Stomach smooth muscle (tissue), 2 donors: Measurements from ENCODE around the gene NKPD1.

Experiments used
- H3K27ac ChIP-seq: one replicate; pipeline ENCODE4 v1.7.0; 2013; ENCODE audit warnings: mild to moderate bottlenecking, low read length, inconsistent platforms
- H3K27me3 ChIP-seq, 2 donors: one replicate each; pipeline ENCODE4 v1.7.0; 2013; ENCODE audit warnings: low read length in 2 of 2; ENCODE audit not compliant: insufficient read depth in 2 of 2, control insufficient read depth in 1 of 2
- H3K36me3 ChIP-seq, 2 donors: one replicate each; pipeline ENCODE4 v1.7.0; 2013; ENCODE audit warnings: low read length in 2 of 2; ENCODE audit not compliant: control insufficient read depth in 2 of 2, insufficient read depth in 2 of 2
- H3K4me1 ChIP-seq: one replicate; pipeline ENCODE4 v1.7.0; 2013; ENCODE audit warnings: low read length; ENCODE audit not compliant: control insufficient read depth, insufficient read depth
- H3K4me3 ChIP-seq, 2 donors: one replicate each; pipeline ENCODE4 v1.7.0; 2013; ENCODE audit warnings: low read length in 2 of 2
- H3K9ac ChIP-seq, 2 donors: one replicate each; pipeline ENCODE4 v1.7.0; 2013; ENCODE audit warnings: low read length in 2 of 2, mild to moderate bottlenecking in 1 of 2
- H3K9me3 ChIP-seq, 2 donors: one replicate each; pipeline ENCODE4 v1.7.0; 2013; ENCODE audit warnings: low read length in 2 of 2; ENCODE audit not compliant: control insufficient read depth in 2 of 2
- donor health status: healthy.
- donor health status: Pancreatic carcinoma.

Gene NKPD1

GRCh38 chr19:45163156-45163555 is 2.4 kb upstream of the NKPD1 start:
- Histone ChIP-seq H3K36me3 (no peaks in the 10 kb centered on the region), H3K4me3 (no peak overlapping the region), H3K4me1 (peaks cover 3% of the 10 kb centered on the region), H3K27ac (no peak overlapping the region), H3K27me3 (peaks cover 26% of the 10 kb centered on the region in 2 donors), H3K9me3 (no peaks in the 10 kb centered on the region), H3K9ac (no peak overlapping the region)

DNA sequence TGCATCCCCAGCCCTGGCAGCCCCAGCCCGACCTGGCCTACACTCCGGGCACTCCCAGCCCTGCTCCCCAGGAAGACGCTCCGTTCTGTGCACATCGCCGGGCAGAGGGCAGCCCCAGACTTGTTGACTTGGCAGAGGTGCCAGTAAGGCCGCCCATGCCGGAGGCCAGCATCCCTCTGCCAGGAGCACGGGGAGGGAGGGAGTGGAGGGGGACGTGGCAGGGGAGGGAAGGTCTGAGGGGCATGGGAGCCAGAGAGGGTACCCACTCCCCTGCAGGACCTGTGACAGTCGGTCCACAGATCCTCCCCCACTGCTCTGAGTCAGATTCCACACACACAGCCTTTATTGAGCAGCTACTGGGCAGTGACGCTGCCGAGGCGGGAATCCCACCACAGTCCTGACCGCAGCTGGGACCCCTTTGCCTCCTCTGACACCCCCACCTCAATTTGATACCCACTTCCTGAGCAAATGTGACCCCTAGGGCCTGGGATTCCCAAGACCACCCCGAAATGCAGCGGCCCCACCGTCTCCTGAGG is 1.9 kb upstream of the NKPD1 start:
- no peaks in the 10 kb centered on the region for H3K9me3 ChIP-seq
- H3K4me1 ChIP-seq: peaks cover 3% of the 10 kb centered on the region
- H3K36me3 ChIP-seq: no peaks in the 10 kb centered on the region
- peaks cover 28 to 30% of the 10 kb centered on the region in 2 donors for H3K27me3 ChIP-seq
- no peak overlapping the region for H3K4me3 ChIP-seq
- no peak overlapping the region for H3K9ac ChIP-seq
- H3K27ac ChIP-seq: no peak overlapping the region

GRCh38 chr19:45161738-45162607 is 1.2 kb upstream of the NKPD1 start:
- no peak overlapping the region for H3K27ac ChIP-seq
- no peaks in the 10 kb centered on the region for H3K9me3 ChIP-seq
- peaks cover 28 to 30% of the 10 kb centered on the region in 2 donors for H3K27me3 ChIP-seq

GRCh38 chr19:45159971-45160324 is 834 bp downstream of the NKPD1 start:
- Histone ChIP-seq H3K4me1 (peaks cover 3% of the 10 kb centered on the region), H3K36me3 (no peaks in the 10 kb centered on the region), H3K27ac (no peak overlapping the region), H3K9ac (no peak overlapping the region), H3K4me3 (no peak overlapping the region), H3K27me3 (peaks cover 31 to 35% of the 10 kb centered on the region in 2 donors), H3K9me3 (no peaks in the 10 kb centered on the region)

More at GRCh38 chr19:45161738-45162607, 1.2 kb upstream of the NKPD1 start:
- Histone ChIP-seq H3K4me1 (peaks cover 3% of the 10 kb centered on the region), H3K9ac (no peak overlapping the region), H3K36me3 (no peaks in the 10 kb centered on the region), H3K4me3 (no peak overlapping the region)

DNA sequence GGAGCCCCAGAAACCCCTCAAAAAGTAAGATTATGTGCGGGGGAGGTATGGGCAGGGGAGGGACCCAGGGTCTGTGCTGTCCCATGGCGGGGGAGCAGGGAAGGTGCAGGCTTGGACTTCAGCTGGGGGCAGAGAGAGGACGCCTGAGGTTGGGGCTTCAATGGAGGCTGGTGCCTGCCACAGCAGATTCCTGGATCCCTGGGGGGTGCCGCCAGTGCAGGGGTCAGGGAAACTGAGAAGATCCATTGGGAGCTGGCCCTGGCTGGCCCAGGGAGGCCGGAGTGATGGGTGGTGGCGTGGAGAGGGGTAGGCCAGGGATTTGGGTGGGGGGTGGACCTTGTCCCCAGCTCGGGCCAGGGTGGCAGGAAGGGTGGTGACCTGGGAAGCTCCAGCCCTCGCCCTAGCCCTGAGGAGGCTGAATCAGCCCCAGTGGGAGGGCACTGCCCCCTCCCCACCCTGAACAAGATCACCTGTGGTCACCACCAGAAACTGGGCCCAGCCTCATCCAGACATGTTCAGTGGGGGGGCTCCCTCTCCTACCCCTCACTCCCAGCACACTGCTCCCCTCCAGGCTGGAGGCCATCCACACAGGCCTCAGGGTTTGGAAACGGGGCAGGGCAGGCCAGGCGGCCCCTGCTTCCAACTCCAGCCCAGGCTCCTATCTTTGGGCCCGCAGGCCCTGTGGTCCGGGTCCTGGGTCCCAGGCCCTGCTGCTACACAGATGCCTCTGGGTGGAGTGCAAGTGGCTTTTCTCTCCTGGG is 1.4 kb downstream of the NKPD1 start:
- peaks cover 2% of the 10 kb centered on the region for H3K4me1 ChIP-seq
- H3K9me3 ChIP-seq: no peaks in the 10 kb centered on the region
- H3K27ac ChIP-seq: no peak overlapping the region
- no peak overlapping the region for H3K4me3 ChIP-seq
- H3K36me3 ChIP-seq: no peaks in the 10 kb centered on the region
- peaks cover 32 to 35% of the 10 kb centered on the region in 2 donors for H3K27me3 ChIP-seq
- H3K9ac ChIP-seq: no peak overlapping the region

DNA sequence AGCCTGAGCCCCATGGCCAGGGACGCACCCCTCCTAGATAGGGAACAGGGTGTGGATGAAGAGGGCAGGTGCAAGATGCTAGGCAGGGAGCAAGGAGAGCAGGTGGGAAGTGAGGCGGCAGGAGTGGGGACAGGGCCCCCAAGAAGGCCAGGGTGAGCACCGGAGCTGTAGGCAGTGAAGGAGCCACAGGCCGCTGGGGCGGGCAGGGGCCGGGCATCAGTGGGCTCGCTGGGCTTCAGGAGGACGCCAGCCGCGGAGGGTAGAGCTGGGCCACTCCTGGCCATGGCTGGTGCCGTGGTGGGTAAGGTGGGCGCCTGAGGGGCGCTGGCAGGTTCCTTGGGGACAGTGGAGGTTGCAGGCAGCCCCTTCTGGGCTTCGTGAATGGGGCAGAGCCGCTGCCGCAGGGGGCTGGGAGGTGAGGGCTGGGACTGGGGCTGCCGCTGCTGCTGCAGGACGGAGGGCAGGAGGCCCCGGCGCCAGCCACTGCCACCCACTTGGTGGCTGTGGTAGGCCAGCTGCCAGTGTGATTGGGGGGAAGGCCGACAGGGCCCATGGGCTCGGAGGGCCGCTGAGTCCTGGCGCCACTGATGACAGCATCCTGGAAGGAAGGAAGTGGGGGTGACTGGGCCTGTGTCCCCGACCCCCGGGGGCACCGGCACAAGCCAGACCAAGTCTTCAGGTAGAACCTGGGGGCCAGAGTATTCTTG is 2.1 kb downstream of the NKPD1 start:
- Histone ChIP-seq H3K4me1 (peaks cover 3% of the 10 kb centered on the region), H3K4me3 (no peak overlapping the region), H3K36me3 (no peaks in the 10 kb centered on the region), H3K27ac (no peak overlapping the region), H3K9me3 (no peaks in the 10 kb centered on the region), H3K27me3 (peaks cover 39 to 41% of the 10 kb centered on the region in 2 donors), H3K9ac (no peak overlapping the region)

DNA sequence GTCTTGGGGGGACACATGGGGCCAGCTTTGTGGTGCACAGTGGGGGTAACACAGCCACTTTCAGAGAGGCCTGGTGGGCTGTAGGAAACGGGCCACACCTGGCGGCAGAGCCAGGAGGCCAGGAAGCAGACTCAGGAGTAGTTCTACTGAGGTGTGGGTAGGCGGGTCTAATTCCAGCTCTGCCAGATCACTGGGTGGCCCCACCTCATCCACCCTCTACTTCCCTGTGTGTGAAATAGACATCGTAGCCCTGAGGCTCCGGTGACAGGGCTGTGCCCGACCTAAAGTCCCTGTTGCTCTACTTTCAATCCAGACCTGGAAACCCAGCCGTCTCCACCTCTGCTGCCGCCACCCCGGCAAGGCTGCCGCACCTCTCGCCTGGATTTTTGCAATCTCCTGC is 4.0 kb downstream of the NKPD1 start:
- Histone ChIP-seq H3K27ac (no peak overlapping the region), H3K36me3 (no peaks in the 10 kb centered on the region), H3K9ac (no peak overlapping the region), H3K4me1 (peaks cover 22% of the 10 kb centered on the region), H3K27me3 (peaks cover 51 to 53% of the 10 kb centered on the region in 2 donors), H3K9me3 (no peaks in the 10 kb centered on the region), H3K4me3 (no peak overlapping the region)

- no peak overlapping the region for H3K9ac ChIP-seq
- H3K9me3 ChIP-seq: no peaks in the 10 kb centered on the region
- no peak overlapping the region for H3K4me3 ChIP-seq
- no peak overlapping the region for H3K27ac ChIP-seq
- H3K36me3 ChIP-seq: no peaks in the 10 kb centered on the region
- peaks cover 53 to 55% of the 10 kb centered on the region in 2 donors for H3K27me3 ChIP-seq
- H3K4me1 ChIP-seq: peaks cover 25% of the 10 kb centered on the region
These were observed 4.7 kb downstream of the NKPD1 start for GRCh38 chr19:45156011-45156630.

DNA sequence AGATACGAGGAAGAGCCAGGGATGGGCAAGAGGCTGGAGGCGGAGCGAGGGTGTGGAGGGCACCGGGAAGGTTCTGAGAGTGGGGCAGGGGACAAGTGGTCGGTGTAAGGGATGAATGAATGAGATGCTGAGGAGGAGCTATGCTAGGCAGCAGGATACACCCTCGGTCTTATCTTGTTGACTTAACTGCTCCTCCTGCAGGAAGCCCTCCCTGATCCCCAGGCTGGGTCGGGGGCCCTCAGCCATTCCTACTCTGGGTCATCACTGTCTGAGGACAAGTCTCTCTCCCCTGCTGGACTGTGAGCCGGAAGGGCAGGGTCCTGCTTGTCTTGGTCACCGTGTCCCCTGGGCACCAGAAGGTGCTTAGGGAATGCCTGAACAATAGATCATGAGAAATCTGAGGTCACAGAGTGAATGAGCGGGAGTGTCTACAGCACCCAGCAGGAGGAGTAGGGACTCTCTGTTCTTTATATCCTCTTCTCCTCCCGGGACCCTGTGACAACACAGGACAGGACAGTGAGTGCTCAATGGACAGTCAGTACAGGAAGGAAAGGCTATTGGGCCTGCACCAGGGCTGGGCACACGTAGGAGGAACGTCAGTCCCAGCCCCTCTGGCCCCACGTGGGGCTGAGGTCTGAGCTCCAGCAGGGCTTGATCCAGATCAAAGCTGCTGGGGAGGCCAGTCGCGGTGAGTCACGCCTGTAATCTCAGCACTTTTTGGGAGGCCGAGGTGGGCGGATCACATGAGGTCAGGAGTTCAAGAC is 6.5 kb downstream of the NKPD1 start:
- H3K36me3 ChIP-seq: no peaks in the 10 kb centered on the region
- no peak overlapping the region for H3K27ac ChIP-seq
- H3K4me1 ChIP-seq: peaks cover 25% of the 10 kb centered on the region
- H3K27me3 ChIP-seq: peaks cover 48 to 52% of the 10 kb centered on the region in 2 donors
- H3K4me3 ChIP-seq: peak overlapping the region in 1 of 2 donors; percentile 68
- H3K9ac ChIP-seq: no peak overlapping the region
- no peaks in the 10 kb centered on the region for H3K9me3 ChIP-seq
